Mesothelial cell of epicardium (in vitro differentiated cells): ENCODE measurements around the gene LHFPL3. TPM values are rescaled to one million over a fixed set of nuclear protein-coding genes. Genes with fewer than 3 reads are reported as not detected.

ENCODE experiments used
- DNase-seq, 2 experiments: peaks; one replicate each; pipeline ENCODE4 v3.0.0; 2021; ENCODE audit warnings: low spot score in 2 of 2; ENCODE audit not compliant: unreplicated experiment in 2 of 2
- H3K27ac Mint-ChIP-seq: 2 replicates; pipeline ENCODE4 v1.8.0; 2021; ENCODE audit warnings: mixed read lengths
- H3K27me3 Mint-ChIP-seq: 2 replicates; pipeline ENCODE4 v1.8.0; 2021; ENCODE audit warnings: low read depth, mixed read lengths
- H3K36me3 Mint-ChIP-seq: 2 replicates; pipeline ENCODE4 v1.8.0; 2021; ENCODE audit warnings: mixed read lengths
- H3K4me1 Mint-ChIP-seq: 2 replicates; pipeline ENCODE4 v1.8.0; 2021; ENCODE audit warnings: mixed read lengths
- H3K4me3 Mint-ChIP-seq: 2 replicates; pipeline ENCODE4 v1.8.0; 2021; ENCODE audit warnings: mild to moderate bottlenecking, moderate library complexity, mixed read lengths
- H3K9me3 Mint-ChIP-seq: 2 replicates; pipeline ENCODE4 v1.8.0; 2021; ENCODE audit warnings: mixed read lengths
- CTCF ChIP-seq: fragments of 200-600 bp; sonication (generic); IDR thresholded peaks from one replicate; pipeline ENCODE4 v1.5.0; 2021; ENCODE audit warnings: antibody characterized with exemption; ENCODE audit not compliant: unreplicated experiment
- total RNA-seq: library from RNA; stranded (reverse); gene quantifications from 3 replicates; pipeline ENCODE4 v1.2.1, GENCODE V29; 2021

LHFPL3 gene
- total RNA-seq, 1 donor from 2014 or later = not detected

DNA sequence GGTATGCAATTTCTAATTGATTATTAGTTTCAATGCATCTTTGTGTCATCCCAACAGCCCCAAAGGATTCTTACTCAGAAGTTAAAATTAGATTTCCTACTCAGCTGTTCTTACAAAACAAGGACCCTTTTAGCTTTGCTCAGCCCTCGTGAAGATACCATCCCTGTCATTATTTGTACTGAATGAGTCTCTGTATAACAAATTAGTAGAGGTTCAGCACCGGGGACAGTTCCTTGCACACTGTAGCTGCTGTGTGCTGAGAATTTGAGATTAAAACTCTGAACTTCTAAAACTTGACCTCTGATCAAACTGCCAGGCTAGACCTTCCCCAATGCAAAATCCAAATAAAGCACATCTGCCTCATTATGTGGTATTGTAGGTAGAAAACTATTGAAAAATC lies 299.1 kb downstream of the LHFPL3 start:
- Mint-ChIP-seq H3K4me1 (no peaks in the 10 kb centered on the region), H3K36me3 (no peaks in the 10 kb centered on the region), H3K9me3 (no peaks in the 10 kb centered on the region), H3K27ac (no peak overlapping the region), H3K4me3 (no peak overlapping the region), H3K27me3 (no peaks in the 10 kb centered on the region)
- no peak for TF ChIP-seq CTCF
- peak; percentile 25 to 52 for DNase-seq

GRCh38 chr7:104628017-104628416 lies 299.6 kb downstream of the LHFPL3 start:
- no peak for DNase-seq
- Mint-ChIP-seq H3K27ac (no peak overlapping the region), H3K27me3 (no peaks in the 10 kb centered on the region), H3K4me1 (no peaks in the 10 kb centered on the region), H3K36me3 (no peaks in the 10 kb centered on the region), H3K4me3 (no peak overlapping the region), H3K9me3 (no peaks in the 10 kb centered on the region)
- no peak for TF ChIP-seq CTCF

DNA sequence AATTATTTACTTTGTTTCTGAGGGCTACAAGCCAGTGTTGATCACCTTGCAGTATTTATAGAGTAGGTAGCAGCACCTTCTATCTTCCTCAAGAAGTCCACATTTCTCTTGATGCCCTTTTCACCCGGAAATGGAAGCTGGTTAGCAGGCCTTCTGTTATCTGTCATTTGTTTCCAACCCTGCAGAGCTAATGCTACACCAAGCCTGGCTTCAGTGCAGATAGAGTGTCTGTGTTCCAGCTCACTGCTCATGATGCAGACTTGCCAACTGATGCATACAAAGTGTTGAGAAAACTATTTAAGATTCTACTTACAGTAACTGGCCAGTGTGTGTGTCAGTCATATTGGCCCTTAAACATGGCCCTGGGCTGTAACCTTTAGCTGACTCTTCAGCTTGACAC lies 301.0 kb downstream of the LHFPL3 start:
- no peak overlapping the region for H3K27ac Mint-ChIP-seq
- DNase-seq = no peak
- no peaks in the 10 kb centered on the region for H3K4me1 Mint-ChIP-seq
- TF ChIP-seq CTCF = no peak
- no peaks in the 10 kb centered on the region for H3K27me3 Mint-ChIP-seq
- H3K9me3 Mint-ChIP-seq = no peaks in the 10 kb centered on the region
- no peak overlapping the region for H3K4me3 Mint-ChIP-seq
- H3K36me3 Mint-ChIP-seq = no peaks in the 10 kb centered on the region

- TF ChIP-seq CTCF = no peak
- DNase-seq = no peak
- Mint-ChIP-seq H3K36me3 (no peaks in the 10 kb centered on the region), H3K27ac (no peak overlapping the region), H3K4me3 (no peak overlapping the region), H3K9me3 (peaks cover 7% of the 10 kb centered on the region), H3K4me1 (no peaks in the 10 kb centered on the region), H3K27me3 (peaks cover 20% of the 10 kb centered on the region)
These were observed 312.1 kb downstream of the LHFPL3 start for GRCh38 chr7:104640506-104640905.

- TF ChIP-seq CTCF = no peak
- H3K27ac Mint-ChIP-seq = no peak overlapping the region
- peaks cover 28% of the 10 kb centered on the region for H3K27me3 Mint-ChIP-seq
- no peaks in the 10 kb centered on the region for H3K4me1 Mint-ChIP-seq
- no peak for DNase-seq
- peaks cover 4% of the 10 kb centered on the region for H3K9me3 Mint-ChIP-seq
- H3K36me3 Mint-ChIP-seq = no peaks in the 10 kb centered on the region
- H3K4me3 Mint-ChIP-seq = no peak overlapping the region
These were observed 314.2 kb downstream of the LHFPL3 start for GRCh38 chr7:104642560-104642959.

GRCh38 chr7:104643587-104644217 lies 315.3 kb downstream of the LHFPL3 start:
- no peaks in the 10 kb centered on the region for H3K36me3 Mint-ChIP-seq

More at GRCh38 chr7:104643587-104644217, 315.3 kb downstream of the LHFPL3 start:
- Mint-ChIP-seq H3K27me3 (peaks cover 31% of the 10 kb centered on the region), H3K4me3 (no peak overlapping the region), H3K9me3 (no peaks in the 10 kb centered on the region), H3K4me1 (no peaks in the 10 kb centered on the region), H3K27ac (no peak overlapping the region)
- no peak for DNase-seq
- peak; percentile 35 for TF ChIP-seq CTCF
